GM21717 (cell line): Measurements from ENCODE around the gene ADGRD1.
"Not testable (repeated sequence)": the region's sequence is repeated elsewhere in the genome, so short reads cannot be mapped to it uniquely, and the experiment has no call there.

ENCODE experiments used
- ATAC-seq: cut with Tn5 transposase; IDR thresholded peaks from one replicate; pipeline ENCODE4 v1.9.1; 2021; ENCODE audit warnings: mild to moderate bottlenecking, moderate library complexity; ENCODE audit not compliant: unreplicated experiment

Gene ADGRD1

GRCh38 chr12:130937063-130937462 is 16.6 kb upstream of the ADGRD1 start:
- ATAC-seq: no peak

GRCh38 chr12:130937546-130937945 is 16.2 kb upstream of the ADGRD1 start:
- ATAC-seq: not testable (repeated sequence)

GRCh38 chr12:130938186-130938585 is 15.5 kb upstream of the ADGRD1 start:
- ATAC-seq: no peak

GRCh38 chr12:130944878-130945277 is 8.8 kb upstream of the ADGRD1 start:
- no peak for ATAC-seq

GRCh38 chr12:130945786-130946492 is 7.8 kb upstream of the ADGRD1 start:
- ATAC-seq: no peak

- ATAC-seq: no peak
Measured at GRCh38 chr12:130947028-130947613, 6.6 kb upstream of the ADGRD1 start.

- no peak for ATAC-seq
Measured at GRCh38 chr12:130948136-130948535, 5.6 kb upstream of the ADGRD1 start.

GRCh38 chr12:130948751-130949150 is 5.0 kb upstream of the ADGRD1 start:
- no peak for ATAC-seq

- ATAC-seq: no peak
Measured at GRCh38 chr12:130949806-130950205, 3.9 kb upstream of the ADGRD1 start.

- no peak for ATAC-seq
Measured at GRCh38 chr12:130951636-130952035, 2.1 kb upstream of the ADGRD1 start.

- no peak for ATAC-seq
Measured at GRCh38 chr12:130952171-130952954, 1.3 kb upstream of the ADGRD1 start.

GRCh38 chr12:130954544-130954831 is 781 bp downstream of the ADGRD1 start:
- no peak for ATAC-seq

- no peak for ATAC-seq
Measured at GRCh38 chr12:130955238-130955816, 1.6 kb downstream of the ADGRD1 start.

GRCh38 chr12:130956009-130956408 is 2.3 kb downstream of the ADGRD1 start:
- no peak for ATAC-seq

GRCh38 chr12:130956456-130957303 is 3.0 kb downstream of the ADGRD1 start:
- no peak for ATAC-seq

- ATAC-seq: no peak
Measured at GRCh38 chr12:130957304-130957621, 3.6 kb downstream of the ADGRD1 start.

GRCh38 chr12:130958557-130959140 is 4.9 kb downstream of the ADGRD1 start:
- ATAC-seq: no peak

GRCh38 chr12:130959632-130960031 is 5.9 kb downstream of the ADGRD1 start:
- no peak for ATAC-seq

GRCh38 chr12:130960058-130960457 is 6.4 kb downstream of the ADGRD1 start:
- ATAC-seq: no peak

- ATAC-seq: no peak
Measured at GRCh38 chr12:130960787-130961186, 7.1 kb downstream of the ADGRD1 start.
